Activated CD4-positive, CD25-positive, alpha-beta regulatory T cell treated with anti-CD3 and anti-CD28 coated beads, Interleukin-2, amount 50 U/mL, for 16 hours (primary cell): ENCODE data around the gene UBTF.

Experiments used
- DNase-seq: peaks from one replicate; pipeline ENCODE4 v3.0.0-alpha.2; 2020; ENCODE audit warnings: low read depth, low spot score

The UBTF gene

GRCh38 chr17:44197980-44198720, 21.3 kb downstream of the UBTF start:
- DNase-seq, result no peak

- no peak for DNase-seq
Measured at GRCh38 chr17:44197107-44197506, 22.4 kb downstream of the UBTF start.

GRCh38 chr17:44193326-44194084, 26.0 kb downstream of the UBTF start:
- no peak for DNase-seq

- DNase-seq, result no peak
Measured at GRCh38 chr17:44192750-44193149, 26.7 kb downstream of the UBTF start.

GRCh38 chr17:44191941-44192496, 27.5 kb downstream of the UBTF start:
- no peak for DNase-seq

GRCh38 chr17:44191369-44191768, 28.1 kb downstream of the UBTF start:
- DNase-seq, result no peak

GRCh38 chr17:44190481-44190880, 29.0 kb downstream of the UBTF start:
- DNase-seq, result no peak

- DNase-seq, result no peak
Measured at GRCh38 chr17:44188576-44189403, 30.7 kb downstream of the UBTF start.

- peak; percentile 30 for DNase-seq
Measured at GRCh38 chr17:44187131-44187899, 32.2 kb downstream of the UBTF start.

GRCh38 chr17:44186307-44187130, 33.0 kb downstream of the UBTF start, which contains the start of gene TMUB2:
TMUB2 (plus strand) TSS chr17:44186972; CDS start chr17:44187709, 737 bp downstream.
- DNase-seq, result peak; percentile 98

- no peak for DNase-seq
Measured at GRCh38 chr17:44184212-44184810, 35.2 kb downstream of the UBTF start.

GRCh38 chr17:44183024-44183423, 36.5 kb downstream of the UBTF start:
- DNase-seq, result no peak

- no peak for DNase-seq
Measured at GRCh38 chr17:44178133-44178532, 41.3 kb downstream of the UBTF start.

- no peak for DNase-seq
Measured at GRCh38 chr17:44177640-44178039, 41.8 kb downstream of the UBTF start.

- DNase-seq, result no peak
Measured at GRCh38 chr17:44176671-44177501, 42.6 kb downstream of the UBTF start.

- DNase-seq, result no peak
Measured at GRCh38 chr17:44176257-44176656, 43.2 kb downstream of the UBTF start.

- no peak for DNase-seq
Measured at GRCh38 chr17:44174427-44174826, 45.0 kb downstream of the UBTF start.

- no peak for DNase-seq
Measured at GRCh38 chr17:44171931-44172455, 47.5 kb downstream of the UBTF start.
